HFF-Myc (cell line): Measurements from ENCODE around the gene SLC9B1.
"Not testable (repeated sequence)": the region's sequence is repeated elsewhere in the genome, so short reads cannot be mapped to it uniquely, and the experiment has no call there.

ENCODE experiments used
- DNase-seq: peaks from one replicate; pipeline ENCODE4 v3.0.0-alpha.2; 2011; ENCODE audit warnings: low read depth; ENCODE audit errors: extremely low read depth
- H3K4me3 ChIP-seq: replicated peaks from 2 replicates; pipeline ENCODE4 v1.5.1; 2011; ENCODE audit warnings: low read depth, mild to moderate bottlenecking, control low read depth, low read length
- TF ChIP-seq, protein P1 (sequence below): IDR thresholded peaks from 2 replicates; pipeline ENCODE4 v1.5.1; 2012; ENCODE audit warnings: mild to moderate bottlenecking, low read depth, low read length, control low read depth; ENCODE audit errors: missing control alignments

The SLC9B1 gene

DNA sequence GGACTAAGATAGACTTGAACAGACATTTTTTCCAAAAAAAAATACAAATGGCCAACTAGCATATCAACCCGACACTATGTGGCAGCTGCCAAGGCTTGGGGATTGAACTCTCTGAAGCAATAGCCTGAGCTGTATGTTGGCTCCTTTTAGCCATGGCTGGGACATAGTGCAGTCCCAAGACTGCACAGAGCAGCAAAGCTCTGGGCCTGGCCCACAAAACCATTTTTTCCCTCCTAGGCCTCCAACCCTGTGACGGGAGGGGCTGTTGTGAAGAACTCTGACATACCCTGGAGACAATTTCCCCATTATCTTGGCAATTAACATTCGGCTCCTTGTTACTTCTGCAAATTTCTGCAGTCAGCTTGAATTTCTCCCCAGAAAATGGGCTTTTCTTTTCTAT is 100.6 kb downstream of the SLC9B1 start:
- DNase-seq, result no peak
- TF ChIP-seq, protein P1, sequence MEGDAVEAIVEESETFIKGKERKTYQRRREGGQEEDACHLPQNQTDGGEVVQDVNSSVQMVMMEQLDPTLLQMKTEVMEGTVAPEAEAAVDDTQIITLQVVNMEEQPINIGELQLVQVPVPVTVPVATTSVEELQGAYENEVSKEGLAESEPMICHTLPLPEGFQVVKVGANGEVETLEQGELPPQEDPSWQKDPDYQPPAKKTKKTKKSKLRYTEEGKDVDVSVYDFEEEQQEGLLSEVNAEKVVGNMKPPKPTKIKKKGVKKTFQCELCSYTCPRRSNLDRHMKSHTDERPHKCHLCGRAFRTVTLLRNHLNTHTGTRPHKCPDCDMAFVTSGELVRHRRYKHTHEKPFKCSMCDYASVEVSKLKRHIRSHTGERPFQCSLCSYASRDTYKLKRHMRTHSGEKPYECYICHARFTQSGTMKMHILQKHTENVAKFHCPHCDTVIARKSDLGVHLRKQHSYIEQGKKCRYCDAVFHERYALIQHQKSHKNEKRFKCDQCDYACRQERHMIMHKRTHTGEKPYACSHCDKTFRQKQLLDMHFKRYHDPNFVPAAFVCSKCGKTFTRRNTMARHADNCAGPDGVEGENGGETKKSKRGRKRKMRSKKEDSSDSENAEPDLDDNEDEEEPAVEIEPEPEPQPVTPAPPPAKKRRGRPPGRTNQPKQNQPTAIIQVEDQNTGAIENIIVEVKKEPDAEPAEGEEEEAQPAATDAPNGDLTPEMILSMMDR, result no peak
- no peak overlapping the region for H3K4me3 ChIP-seq

DNA sequence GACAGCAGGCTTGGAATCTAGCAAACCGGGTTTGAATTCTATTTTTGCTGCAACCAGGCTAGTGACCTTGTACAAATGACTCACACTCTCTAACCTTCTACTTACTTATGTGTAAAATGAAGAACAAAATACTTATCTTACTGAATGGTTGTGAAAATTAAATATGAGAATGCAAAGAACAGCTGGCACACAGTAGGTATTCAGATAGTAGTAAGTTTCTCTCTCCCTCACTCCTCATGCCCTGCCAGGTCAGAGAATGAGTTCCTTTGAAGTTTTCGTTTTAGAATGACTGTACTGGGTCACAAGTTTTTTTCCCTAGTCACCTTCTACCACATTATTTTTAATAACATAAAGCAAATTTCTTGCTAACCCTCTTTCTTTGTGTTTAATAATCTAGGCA is 117.7 kb downstream of the SLC9B1 start:
- H3K4me3 ChIP-seq, result no peak overlapping the region
- no peak for DNase-seq
- TF ChIP-seq, protein P1, result no peak

DNA sequence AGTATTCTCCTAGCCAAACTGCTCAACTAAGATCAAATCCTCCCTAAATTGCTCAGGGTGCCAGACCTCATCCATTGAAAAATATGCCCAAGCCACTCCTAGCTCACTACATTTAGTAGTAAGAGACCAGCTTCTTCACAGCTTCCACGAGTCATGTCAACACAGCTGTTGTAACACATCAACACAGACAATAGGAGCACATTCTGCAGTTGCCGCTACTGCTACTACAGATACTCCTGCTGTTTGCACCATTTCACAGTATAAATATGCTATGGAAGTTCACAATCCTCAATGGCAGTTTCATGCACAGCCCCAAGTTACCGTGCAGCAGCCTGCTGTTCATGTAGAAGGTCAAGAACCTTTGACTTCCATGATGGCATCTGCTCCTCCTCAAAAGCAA is 121.9 kb downstream of the SLC9B1 start:
- not testable (repeated sequence) for H3K4me3 ChIP-seq, DNase-seq

DNA sequence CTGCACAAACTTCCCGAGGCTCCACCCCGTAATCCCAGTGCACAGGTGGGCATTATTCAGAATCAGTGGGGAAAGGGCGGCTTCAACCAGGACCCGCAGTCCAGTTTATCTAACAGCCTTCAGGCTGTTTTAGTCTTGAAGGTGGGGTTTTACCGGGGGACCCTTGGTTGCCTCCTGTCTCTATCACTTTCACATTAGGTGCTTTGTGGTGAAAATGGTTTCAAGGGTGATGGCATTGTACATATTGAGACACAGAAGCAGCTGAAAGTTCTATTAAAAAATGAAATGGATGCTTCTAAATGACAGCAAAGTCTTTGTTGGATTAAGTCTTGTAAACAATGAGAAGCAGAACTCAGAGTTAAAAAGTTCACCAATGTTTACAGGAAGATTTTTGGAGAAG is 123.0 kb downstream of the SLC9B1 start:
- not testable (repeated sequence) for H3K4me3 ChIP-seq, DNase-seq

DNA sequence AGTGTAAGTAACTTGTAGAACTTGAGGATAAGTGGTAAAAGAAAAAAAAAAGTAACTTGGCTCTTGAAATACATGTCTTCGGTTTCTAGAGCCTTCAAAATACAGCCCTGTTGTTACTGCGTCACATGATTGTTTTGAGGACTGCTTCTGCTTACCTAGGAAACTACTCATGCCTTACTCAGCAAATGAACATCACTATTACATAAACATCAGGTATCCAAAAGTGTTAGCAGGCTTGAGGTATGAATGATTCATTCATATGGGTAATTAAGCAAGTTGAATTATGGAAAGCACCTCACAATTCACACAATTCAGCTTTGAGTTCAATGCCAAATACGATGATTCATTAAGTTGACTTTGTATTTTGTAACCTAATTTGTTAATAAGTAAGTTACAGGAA is 129.6 kb downstream of the SLC9B1 start:
- not testable (repeated sequence) for H3K4me3 ChIP-seq, DNase-seq

DNA sequence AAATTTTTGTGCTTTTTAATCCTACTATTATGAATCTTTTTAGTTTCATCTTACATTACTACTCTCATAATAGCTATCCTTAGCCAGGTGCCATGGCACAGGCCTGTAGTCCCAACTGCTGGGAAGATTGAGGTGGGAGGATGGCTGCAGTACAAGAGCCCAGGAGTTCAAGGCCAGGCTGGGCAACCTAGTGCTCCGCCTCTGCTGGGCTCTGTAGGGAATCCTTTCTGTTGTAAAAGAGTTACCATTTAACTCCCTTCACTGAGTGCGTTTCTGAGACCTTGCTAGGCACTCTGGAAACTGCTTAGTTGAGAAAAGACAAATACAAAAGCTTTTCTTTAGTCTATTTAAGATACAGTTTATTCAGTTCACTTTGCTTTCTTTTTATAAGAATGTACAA is 130.9 kb downstream of the SLC9B1 start:
- DNase-seq, result not testable (repeated sequence)

DNA sequence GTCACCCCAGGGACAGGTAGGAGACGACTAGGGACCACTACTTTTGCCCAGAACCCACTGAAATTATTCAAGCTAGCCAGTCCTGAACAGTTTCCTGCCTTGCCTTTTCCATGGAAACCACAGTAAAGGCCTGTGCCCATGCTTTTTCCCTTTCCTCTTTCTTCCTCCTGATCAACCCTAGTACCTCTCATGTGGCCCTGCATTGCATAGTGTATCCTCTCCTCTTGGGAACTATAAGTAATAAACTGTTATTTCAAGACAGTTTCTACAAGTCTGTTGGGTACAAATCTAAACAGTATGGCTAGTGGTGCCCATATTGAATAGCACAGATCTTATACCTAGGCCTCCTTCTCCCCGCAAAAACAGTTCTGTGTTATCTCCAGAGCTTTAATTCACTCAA is 136.2 kb downstream of the SLC9B1 start:
- no peak for DNase-seq
- TF ChIP-seq, protein P1, result no peak
- no peak overlapping the region for H3K4me3 ChIP-seq

More for the DNA sequence above, 130.9 kb downstream of the SLC9B1 start:
- H3K4me3 ChIP-seq, result not testable (repeated sequence)

DNA sequence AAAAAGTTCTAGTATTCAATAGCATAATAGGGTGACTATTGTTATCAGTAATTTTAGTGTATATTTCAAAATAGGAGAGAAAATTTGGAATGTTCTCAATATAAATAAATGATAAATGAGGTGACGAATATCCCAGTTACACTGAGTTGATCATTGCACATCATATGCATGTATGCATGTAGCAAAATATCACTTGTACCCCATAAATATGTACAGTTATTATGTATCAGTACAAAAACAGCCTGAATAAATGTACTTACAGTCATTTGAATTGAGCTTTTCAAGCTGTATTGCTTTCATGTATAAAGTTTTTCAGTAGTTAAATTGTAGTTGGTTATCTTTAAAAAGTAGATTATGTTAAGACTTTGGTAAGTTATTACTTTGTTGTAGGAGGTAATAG is 138.2 kb downstream of the SLC9B1 start:
- no peak overlapping the region for H3K4me3 ChIP-seq
- TF ChIP-seq, protein P1, result no peak
- DNase-seq, result no peak

DNA sequence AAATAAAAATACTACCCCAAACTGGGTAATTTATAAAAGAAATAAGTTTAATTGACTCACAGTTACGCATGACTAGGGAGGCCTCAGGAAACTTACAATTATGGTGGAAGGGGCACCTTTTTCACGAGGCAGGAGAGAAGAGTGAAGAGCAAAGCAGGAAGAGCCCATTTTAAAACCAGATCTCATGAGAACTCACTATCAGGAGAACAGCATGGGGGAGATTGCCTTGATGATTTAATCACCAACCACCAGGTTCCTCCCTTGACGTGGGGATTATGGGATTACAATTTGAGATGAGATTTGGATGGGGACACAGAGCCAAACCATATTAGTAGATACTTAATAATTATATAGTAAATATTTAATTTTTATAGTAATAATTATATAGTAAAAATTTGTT is 140.6 kb downstream of the SLC9B1 start:
- no peak overlapping the region for H3K4me3 ChIP-seq
- DNase-seq, result no peak
- TF ChIP-seq, protein P1, result no peak

DNA sequence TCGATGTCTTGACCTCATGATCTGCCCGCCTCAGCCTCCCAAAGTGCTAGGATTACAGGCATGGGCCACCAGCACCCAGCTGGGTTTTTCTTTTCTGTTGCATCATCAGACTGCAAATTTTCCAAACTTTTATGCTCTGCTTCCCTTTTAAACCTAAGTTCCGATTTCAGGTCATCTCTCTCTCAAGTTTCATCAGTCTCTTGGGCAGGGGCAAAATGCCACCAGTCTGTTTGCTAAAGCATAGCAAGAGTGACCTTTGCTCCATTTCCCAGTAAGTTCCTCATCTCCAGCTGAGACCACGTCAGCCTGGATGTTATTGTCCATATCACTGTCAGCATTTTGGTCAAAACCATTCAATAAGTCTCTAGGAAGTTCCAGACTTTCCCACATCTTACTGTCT is 141.2 kb downstream of the SLC9B1 start:
- not testable (repeated sequence) for DNase-seq, H3K4me3 ChIP-seq

DNA sequence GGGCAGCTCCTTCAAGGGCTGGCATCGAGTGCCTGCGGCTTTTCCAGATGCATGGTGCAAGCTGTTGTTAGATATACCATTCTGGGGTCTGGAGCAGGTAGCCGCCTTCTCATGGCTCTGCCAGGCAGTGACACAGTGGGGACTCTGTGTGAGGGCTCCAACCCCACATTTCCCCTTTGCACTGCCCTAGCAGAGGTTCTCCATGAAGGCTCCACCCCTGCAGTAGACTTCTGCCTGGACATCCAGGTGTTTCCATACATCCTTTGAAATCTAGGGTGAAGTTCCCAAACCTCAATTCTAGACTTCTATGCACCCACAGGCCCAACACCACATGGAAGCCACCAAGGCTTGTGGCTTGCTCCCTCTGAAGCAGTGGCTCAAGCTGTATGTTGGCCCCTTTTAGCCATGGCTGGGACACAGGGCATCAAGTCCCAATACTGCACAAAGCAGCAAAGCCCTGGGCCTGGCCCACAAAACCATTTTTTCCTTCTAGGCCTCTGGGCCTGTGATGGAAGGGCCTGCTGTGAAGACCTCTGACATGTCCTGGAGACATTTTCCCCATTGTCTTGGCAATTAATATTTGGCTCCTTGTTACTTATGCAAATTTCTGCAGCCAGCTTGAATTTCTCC is 141.9 kb downstream of the SLC9B1 start:
- DNase-seq, H3K4me3 ChIP-seq: not testable (repeated sequence)
